Spleen (tissue), 7 donors: ENCODE results near the gene KLHDC8A.

Source experiments
- CTCF ChIP-seq, 11 experiments: fragments of 200-600 bp in 7 of 11; fragments of 450-650 bp in 4 of 11; sonication (generic) in 4 of 11; IDR thresholded peaks in 8 of 11; conservative IDR thresholded peaks in 3 of 11; 1 replicate in 7 of 11; 2 replicates in 4 of 11; pipeline versions ENCODE4 v1.4.0 to v1.8.0; 2016 to 2021; ENCODE audit warnings: antibody characterized with exemption in 11 of 11, inconsistent platforms in 4 of 11, mild to moderate bottlenecking in 1 of 11
- POLR2A ChIP-seq, 3 donors: fragments of 450-650 bp; IDR thresholded peaks; one replicate each; pipeline ENCODE4 v1.5.1; 2017; ENCODE audit warnings: antibody characterized with exemption in 3 of 3, mild to moderate bottlenecking in 1 of 3
- donor health status: DM: no; HTN: no; CAD: no; lungs with moderate emphysema.
- donor health status: DM: no; HTN: no; CAD: no.
- donor health status: DM: no; HTN: no; CAD: no.

GRCh38 chr1:205395616-205396015 is 38.9 kb upstream of the KLHDC8A start:
- TF ChIP-seq POLR2A (IDR thresholded peaks at IDR 0.05) = no peak
- TF ChIP-seq CTCF (IDR thresholded peaks at IDR 0.05 in 8 of 11, conservative IDR thresholded peaks at IDR 0.05 in 3 of 11) = no peak
